Activated CD4-positive, alpha-beta memory T cell treated with anti-CD3 and anti-CD28 coated beads, Interleukin-2, amount 10 ng/mL, durations not matched to agents 7 days and 5 days (primary cell): ENCODE results near the gene RMND5B. TPM values are rescaled to one million over a fixed set of nuclear protein-coding genes. Genes with fewer than 3 reads are reported as not detected.
"Not testable (repeated sequence)": the region's sequence is repeated elsewhere in the genome, so short reads cannot be mapped to it uniquely, and the experiment has no call there.

Experiments
- CTCF ChIA-PET: fragments of 350-600 bp; sonication (Branson Sonifier 250); formaldehyde crosslinking; loops from one replicate; lab custom pipeline; 2021; ENCODE audit warnings: antibody characterized with exemption, inconsistent platforms; lab: Charles Lee
- POLR2A ChIA-PET: fragments of 350-600 bp; sonication (Branson Sonifier 250); formaldehyde crosslinking; loops from one replicate; lab custom pipeline; 2021; ENCODE audit warnings: antibody characterized with exemption; lab: Charles Lee
- DNase-seq: peaks from one replicate; pipeline ENCODE4 v3.0.0-alpha.2; 2020
- H3K27ac Mint-ChIP-seq: one replicate; pipeline ENCODE4 v1.8.0; 2021; ENCODE audit warnings: mild to moderate bottlenecking, mixed read lengths
- H3K27me3 Mint-ChIP-seq: one replicate; pipeline ENCODE4 v1.8.0; 2021; ENCODE audit warnings: mixed read lengths
- H3K36me3 Mint-ChIP-seq: one replicate; pipeline ENCODE4 v1.8.0; 2021; ENCODE audit warnings: low read depth, mixed read lengths
- H3K4me1 Mint-ChIP-seq: one replicate; pipeline ENCODE4 v1.8.0; 2021; ENCODE audit warnings: mixed read lengths
- H3K4me3 Mint-ChIP-seq: one replicate; pipeline ENCODE4 v1.8.0; 2021; ENCODE audit warnings: mild to moderate bottlenecking, mixed read lengths
- H3K9me3 Mint-ChIP-seq: one replicate; pipeline ENCODE4 v1.8.0; 2021; ENCODE audit warnings: mixed read lengths
- total RNA-seq, 2 experiments: library from RNA; stranded (reverse); gene quantifications; one replicate each; pipeline ENCODE4 v1.2.3, GENCODE V29; 2021

The RMND5B gene
- 10 to 100 TPM; 17.0 to 19.3 TPM for total RNA-seq

- no peaks in the 10 kb centered on the region for H3K9me3 Mint-ChIP-seq
- ChIA-PET POLR2A (interaction anchor here (0.7 to 3.1 kb wide), 6 partner anchors 9 to 73 kb away, joined by 3 to 24 read pairs (median 12); partner anchors contain the start of genes HNRNPAB and N4BP3), CTCF (interaction anchor here (1.0 kb wide), 1 partner anchor 10 kb away, joined by 5 read pairs; no protein-coding TSS in a partner anchor)
- peak within 1 kb of the TSS; percentile 74 for H3K4me3 Mint-ChIP-seq
- peak; percentile 83 for DNase-seq
- H3K36me3 Mint-ChIP-seq: peaks cover 5% of the 10 kb centered on the region
- peaks cover 20% of the 10 kb centered on the region for H3K4me1 Mint-ChIP-seq
- H3K27me3 Mint-ChIP-seq: peaks cover 2% of the 10 kb centered on the region
- peak within 1 kb of the TSS; percentile 70 for H3K27ac Mint-ChIP-seq
These were observed at the start of gene RMND5B for GRCh38 chr5:178130576-178131445. TSS of gene RMND5B (plus strand) at chr5:178131014. CDS start at chr5:178138120, 7,106 bp downstream.

- POLR2A ChIA-PET: no interaction called here
- no peaks in the 10 kb centered on the region for H3K36me3 Mint-ChIP-seq
- H3K9me3 Mint-ChIP-seq: no peaks in the 10 kb centered on the region
- no peak for DNase-seq
- H3K27me3 Mint-ChIP-seq: peaks cover 23% of the 10 kb centered on the region
- CTCF ChIA-PET: interaction anchor here (0.7 kb wide), 1 partner anchor 80 kb away, joined by 3 read pairs; no protein-coding TSS in a partner anchor
- no peaks in the 10 kb centered on the region for H3K4me1 Mint-ChIP-seq
- no peak overlapping the region for H3K4me3 Mint-ChIP-seq
- no peak overlapping the region for H3K27ac Mint-ChIP-seq
These were observed 49.1 kb upstream of the RMND5B start for GRCh38 chr5:178081571-178082243.

- H3K9me3 Mint-ChIP-seq: no peaks in the 10 kb centered on the region
- no peaks in the 10 kb centered on the region for H3K4me1 Mint-ChIP-seq
- CTCF ChIA-PET: interaction anchor here (1.6 kb wide), 1 partner anchor 9 kb away, joined by 5 read pairs; no protein-coding TSS in a partner anchor
- POLR2A ChIA-PET: no interaction called here
- no peak for DNase-seq
- no peak overlapping the region for H3K27ac Mint-ChIP-seq
- peaks cover 21% of the 10 kb centered on the region for H3K27me3 Mint-ChIP-seq
- no peak overlapping the region for H3K4me3 Mint-ChIP-seq
- no peaks in the 10 kb centered on the region for H3K36me3 Mint-ChIP-seq
These were observed 46.9 kb upstream of the RMND5B start for GRCh38 chr5:178083922-178084321.

- Mint-ChIP-seq H3K36me3 (no peaks in the 10 kb centered on the region), H3K4me1 (no peaks in the 10 kb centered on the region), H3K27ac (no peak overlapping the region), H3K9me3 (no peaks in the 10 kb centered on the region), H3K4me3 (no peak overlapping the region), H3K27me3 (peaks cover 22% of the 10 kb centered on the region)
- CTCF ChIA-PET: interaction anchor here (1.6 kb wide), 1 partner anchor 10 kb away, joined by 5 read pairs; no protein-coding TSS in a partner anchor
- no peak for DNase-seq
- POLR2A ChIA-PET: no interaction called here
These were observed 45.5 kb upstream of the RMND5B start for GRCh38 chr5:178085316-178085715.

- H3K4me3 Mint-ChIP-seq: no peak overlapping the region
- H3K27me3 Mint-ChIP-seq: peaks cover 20% of the 10 kb centered on the region
- H3K9me3 Mint-ChIP-seq: no peaks in the 10 kb centered on the region
- POLR2A ChIA-PET: no interaction called here
- H3K36me3 Mint-ChIP-seq: no peaks in the 10 kb centered on the region
- H3K27ac Mint-ChIP-seq: no peak overlapping the region
- H3K4me1 Mint-ChIP-seq: no peaks in the 10 kb centered on the region
- DNase-seq: no peak
- CTCF ChIA-PET: no interaction called here
These were observed 44.5 kb upstream of the RMND5B start for GRCh38 chr5:178086266-178086665.

- DNase-seq, CTCF ChIA-PET, H3K9me3 Mint-ChIP-seq, H3K4me1 Mint-ChIP-seq, H3K27ac Mint-ChIP-seq, H3K36me3 Mint-ChIP-seq, H3K4me3 Mint-ChIP-seq: not testable (repeated sequence)
- peaks cover 16% of the 10 kb centered on the region for H3K27me3 Mint-ChIP-seq
- POLR2A ChIA-PET: interaction anchor here (0.7 kb wide), 1 partner anchor 548 kb away, joined by 3 read pairs; no protein-coding TSS in a partner anchor
These were observed 43.6 kb upstream of the RMND5B start for GRCh38 chr5:178087199-178087598.

GRCh38 chr5:178090856-178091255 lies 40.0 kb upstream of the RMND5B start:
- H3K4me1 Mint-ChIP-seq: peaks cover 8% of the 10 kb centered on the region
- H3K9me3 Mint-ChIP-seq: peaks cover 2% of the 10 kb centered on the region
- no peak overlapping the region for H3K27ac Mint-ChIP-seq
- ChIA-PET POLR2A (no interaction called here), CTCF (interaction anchor here (1.1 to 4.0 kb wide), 4 partner anchors 15 to 54 kb away, joined by 4 to 16 read pairs (median 8); no protein-coding TSS in a partner anchor)
- DNase-seq: no peak
- peaks cover 5% of the 10 kb centered on the region for H3K27me3 Mint-ChIP-seq
- H3K4me3 Mint-ChIP-seq: no peak overlapping the region
- H3K36me3 Mint-ChIP-seq: no peaks in the 10 kb centered on the region

- CTCF ChIA-PET: interaction anchor here (0.6 kb wide), 2 partner anchors 28 to 43 kb away, joined by 4 to 5 read pairs; no protein-coding TSS in a partner anchor
- peaks cover 8% of the 10 kb centered on the region for H3K4me1 Mint-ChIP-seq
These were observed 37.7 kb upstream of the RMND5B start for GRCh38 chr5:178093134-178093533.

GRCh38 chr5:178094345-178094744 lies 36.5 kb upstream of the RMND5B start:
- H3K27ac Mint-ChIP-seq: no peak overlapping the region
- H3K36me3 Mint-ChIP-seq: peaks cover 4% of the 10 kb centered on the region
- H3K27me3 Mint-ChIP-seq: peaks cover under 1% of the 10 kb centered on the region
- CTCF ChIA-PET: no interaction called here
- peaks cover 8% of the 10 kb centered on the region for H3K4me1 Mint-ChIP-seq
- H3K9me3 Mint-ChIP-seq: peaks cover 8% of the 10 kb centered on the region
- DNase-seq: no peak
- POLR2A ChIA-PET: no interaction called here
- no peak overlapping the region for H3K4me3 Mint-ChIP-seq

More at GRCh38 chr5:178093134-178093533, 37.7 kb upstream of the RMND5B start:
- H3K36me3 Mint-ChIP-seq: peaks cover 4% of the 10 kb centered on the region
- H3K9me3 Mint-ChIP-seq: peaks cover 8% of the 10 kb centered on the region
- no peak for DNase-seq
- POLR2A ChIA-PET: no interaction called here
- H3K27ac Mint-ChIP-seq: no peak overlapping the region
- peaks cover 3% of the 10 kb centered on the region for H3K27me3 Mint-ChIP-seq
- no peak overlapping the region for H3K4me3 Mint-ChIP-seq

GRCh38 chr5:178098685-178099084 lies 32.1 kb upstream of the RMND5B start:
- ChIA-PET POLR2A (no interaction called here), CTCF (no interaction called here)
- Mint-ChIP-seq H3K4me1 (peaks cover 8% of the 10 kb centered on the region), H3K27ac (no peak overlapping the region), H3K4me3 (no peak overlapping the region), H3K27me3 (no peaks in the 10 kb centered on the region), H3K36me3 (peaks cover 4% of the 10 kb centered on the region), H3K9me3 (peaks cover 6% of the 10 kb centered on the region)
- DNase-seq: no peak

GRCh38 chr5:178103612-178104011 lies 27.2 kb upstream of the RMND5B start:
- Mint-ChIP-seq H3K9me3 (no peaks in the 10 kb centered on the region), H3K27me3 (peaks cover 9% of the 10 kb centered on the region), H3K4me3 (no peak overlapping the region), H3K4me1 (peaks cover 4% of the 10 kb centered on the region), H3K27ac (no peak overlapping the region), H3K36me3 (no peaks in the 10 kb centered on the region)
- POLR2A ChIA-PET: no interaction called here
- CTCF ChIA-PET: interaction anchor here (1.3 kb wide), 1 partner anchor 28 kb away, joined by 3 read pairs; no protein-coding TSS in a partner anchor
- no peak for DNase-seq

GRCh38 chr5:178104492-178104891 lies 26.3 kb upstream of the RMND5B start:
- Mint-ChIP-seq H3K27me3 (peaks cover 9% of the 10 kb centered on the region), H3K36me3 (no peaks in the 10 kb centered on the region), H3K27ac (no peak overlapping the region), H3K4me1 (peaks cover 8% of the 10 kb centered on the region), H3K9me3 (no peaks in the 10 kb centered on the region), H3K4me3 (no peak overlapping the region)
- DNase-seq: no peak
- ChIA-PET CTCF (interaction anchor here (0.8 to 1.3 kb wide), 2 partner anchors 15 to 29 kb away, joined by 3 read pairs; no protein-coding TSS in a partner anchor), POLR2A (no interaction called here)
